NK-92 treated with Interleukin-12 subunit alpha and Interleukin-12 subunit beta, amount 100 ng/mL, for 24 hours (cell line): ENCODE measurements around the gene LYSET.
"Not testable (repeated sequence)": the region's sequence is repeated elsewhere in the genome, so short reads cannot be mapped to it uniquely, and the experiment has no call there.

ENCODE experiments used
- DNase-seq: peaks from one replicate; lab custom pipeline; 2025; lab: John Stamatoyannopoulos, UW

The LYSET gene, protein sequence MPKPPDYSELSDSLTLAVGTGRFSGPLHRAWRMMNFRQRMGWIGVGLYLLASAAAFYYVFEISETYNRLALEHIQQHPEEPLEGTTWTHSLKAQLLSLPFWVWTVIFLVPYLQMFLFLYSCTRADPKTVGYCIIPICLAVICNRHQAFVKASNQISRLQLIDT

DNA sequence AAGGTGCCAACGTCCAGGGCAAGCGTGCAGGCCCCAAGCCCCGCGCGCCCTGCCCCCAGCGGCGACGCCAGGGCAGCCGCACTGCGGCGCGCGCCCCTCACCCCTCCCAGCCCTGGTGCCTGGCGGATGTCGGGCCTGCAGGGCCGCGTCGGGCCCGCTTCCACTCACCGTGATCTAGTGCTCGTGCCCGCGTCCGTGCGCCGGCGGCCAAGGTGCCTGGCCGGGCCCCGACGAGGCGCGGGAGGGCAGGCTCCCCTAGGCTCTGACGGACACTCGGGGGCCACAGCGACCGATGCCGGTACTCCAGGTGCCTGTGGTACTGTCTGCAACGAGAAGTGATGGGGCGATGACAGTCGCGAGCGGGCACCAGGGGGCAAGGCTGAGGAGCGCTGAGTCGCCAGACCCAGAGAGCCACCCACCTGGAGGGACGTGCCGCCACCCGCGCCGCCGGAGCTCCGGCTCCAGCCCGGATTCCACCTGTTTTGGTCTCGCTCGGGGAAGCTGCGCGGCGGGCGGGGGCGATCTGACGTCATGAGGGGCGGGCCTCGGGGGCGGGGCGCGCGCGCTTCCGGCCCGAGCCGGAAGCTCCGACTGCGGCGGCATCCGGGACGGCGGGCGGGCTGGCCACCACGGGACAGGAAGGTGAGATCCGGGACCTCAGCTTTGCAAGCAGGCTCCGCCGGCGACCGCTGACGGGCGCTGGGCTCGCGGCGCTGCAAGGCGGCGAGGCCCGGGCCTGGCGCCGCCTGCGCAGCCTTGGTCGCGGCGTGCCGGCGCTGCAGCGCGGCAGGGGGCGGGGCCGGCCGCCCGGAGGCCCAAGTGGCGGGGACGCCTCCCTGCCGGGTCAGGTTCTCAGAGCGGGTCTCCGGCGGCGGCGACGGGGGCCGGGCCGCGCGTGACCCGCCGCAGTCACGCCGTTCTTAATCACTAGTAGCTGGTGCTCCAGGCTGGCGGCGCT is at the start of gene LYSET, which contains the start of gene MOAP1:
LYSET (plus strand) TSS at position 927 of the 958 bp plus-strand sequence. CDS start 89 bp downstream, outside the sequence.
MOAP1 (minus strand) TSS at position 507 of the 958 bp plus-strand sequence. CDS start 655 bp downstream, outside the sequence.
- peak; percentile 83 for DNase-seq

GRCh38 chr14:93135399-93135798 is 49.7 kb upstream of the LYSET start:
- no peak for DNase-seq

DNA sequence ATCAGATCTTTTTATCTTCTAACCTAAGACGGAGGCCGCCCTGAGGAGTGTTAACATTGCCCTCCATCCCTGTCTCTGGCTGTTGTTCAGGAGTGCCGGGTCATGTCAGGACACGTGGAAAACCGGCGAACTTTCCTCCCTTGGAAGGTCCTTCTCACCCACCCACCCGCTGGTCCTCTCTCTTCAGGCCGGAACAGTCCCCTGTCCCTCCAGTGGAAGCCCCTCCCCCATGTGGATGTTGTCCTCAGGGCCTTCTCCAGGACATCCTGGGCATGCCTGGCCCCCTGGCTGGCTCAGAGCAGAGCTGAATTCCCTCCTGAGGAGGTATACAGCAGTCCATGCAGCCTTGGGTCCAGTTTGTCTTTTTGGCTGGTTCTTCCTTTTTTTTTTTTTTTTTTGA is 49.1 kb upstream of the LYSET start:
- DNase-seq: no peak

DNA sequence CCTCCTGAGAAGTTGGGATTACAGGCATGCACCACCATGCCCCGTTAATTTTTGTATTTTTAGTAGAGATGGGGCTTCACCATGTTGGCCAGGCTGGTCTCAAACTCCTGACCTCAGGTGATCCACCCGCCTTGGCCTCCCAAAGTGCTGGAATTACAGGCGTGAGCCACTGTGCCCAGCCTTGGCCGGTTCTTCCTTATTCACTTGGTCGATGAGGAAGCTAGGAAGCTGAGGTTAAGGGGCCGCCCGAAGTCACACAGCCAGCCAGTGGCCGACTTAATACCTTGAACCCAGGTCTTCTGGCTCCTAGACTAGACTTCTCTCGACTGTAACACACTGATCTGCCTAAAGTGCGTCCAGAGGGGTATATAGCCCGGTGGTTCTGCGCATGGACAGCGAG is 48.6 kb upstream of the LYSET start:
- DNase-seq: not testable (repeated sequence)

GRCh38 chr14:93137864-93138263 is 47.3 kb upstream of the LYSET start:
- no peak for DNase-seq

DNA sequence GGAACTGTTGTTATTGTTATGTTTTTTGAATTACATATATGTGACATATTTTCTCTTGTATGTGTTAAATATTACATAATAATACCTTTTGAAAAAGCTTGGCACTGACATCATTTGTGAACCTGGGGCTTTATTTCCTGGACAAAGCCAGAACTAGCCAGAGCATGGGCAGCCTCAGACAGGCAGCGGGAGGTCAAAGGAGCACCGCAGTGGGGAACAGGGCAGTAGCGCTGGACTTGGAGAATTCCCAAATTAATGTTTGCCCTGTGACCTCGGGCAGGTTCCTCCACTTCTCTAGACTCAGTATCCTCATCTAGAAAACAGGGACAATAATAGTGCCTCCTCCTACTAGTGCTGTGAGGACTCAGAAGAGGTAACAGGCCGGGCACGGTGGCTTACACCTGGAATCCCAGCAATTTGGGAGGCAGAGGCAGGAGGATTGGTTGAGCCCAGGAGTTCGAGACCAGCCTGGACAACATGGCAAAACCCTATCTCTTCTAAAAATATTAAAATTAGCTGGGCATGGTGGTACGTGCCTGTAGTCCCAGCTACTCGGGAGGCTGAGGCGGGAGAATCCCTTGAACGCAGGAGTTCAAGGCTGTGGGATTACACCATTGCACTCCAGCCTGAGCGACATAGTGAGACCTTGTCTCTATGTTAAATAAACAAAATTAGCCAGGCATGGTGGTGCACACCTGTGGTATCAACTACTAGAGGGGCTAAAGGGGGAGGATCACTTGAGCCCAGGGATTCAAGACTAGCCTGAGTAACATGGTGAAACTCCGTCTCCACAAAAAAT is 42.1 kb upstream of the LYSET start:
- DNase-seq: no peak

DNA sequence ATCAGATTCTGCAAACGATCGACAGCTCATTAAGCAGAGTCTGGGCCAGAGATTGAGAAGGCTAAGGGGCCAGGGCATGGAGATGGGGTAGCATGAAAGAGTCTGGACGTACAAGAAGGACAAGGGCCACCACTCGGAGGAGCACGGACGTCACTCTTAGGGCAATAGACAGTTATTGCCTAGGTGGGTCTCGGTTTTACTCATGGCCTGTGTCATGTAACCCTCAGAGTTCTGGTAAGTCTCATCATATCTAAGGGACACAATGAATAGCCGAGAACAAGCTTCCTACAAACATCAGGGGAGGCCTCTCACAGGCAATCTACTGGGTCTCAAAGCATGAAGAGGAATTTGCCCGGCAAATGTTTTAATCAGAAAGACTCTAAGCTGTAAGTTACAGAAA is 39.0 kb upstream of the LYSET start:
- DNase-seq: no peak

DNA sequence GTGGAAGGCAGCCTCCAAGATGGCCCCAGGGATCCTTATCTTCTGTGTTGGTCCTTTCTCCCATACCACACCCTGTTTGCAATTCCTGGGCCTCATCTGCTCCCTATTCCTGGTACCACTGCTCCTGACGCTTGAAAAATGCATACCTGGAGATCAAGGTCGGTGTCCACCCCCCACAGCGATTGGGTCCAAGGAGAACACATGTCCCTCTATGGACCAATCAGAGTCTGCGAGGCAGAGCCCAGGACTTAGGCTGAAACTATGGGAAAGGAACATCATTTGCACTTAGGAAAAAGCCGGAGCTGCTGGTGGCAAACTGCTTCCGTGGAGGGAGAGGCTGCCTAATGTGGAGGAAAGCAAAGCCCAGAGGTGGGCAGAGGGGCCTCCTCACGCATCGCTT is 36.1 kb upstream of the LYSET start:
- DNase-seq: no peak

DNA sequence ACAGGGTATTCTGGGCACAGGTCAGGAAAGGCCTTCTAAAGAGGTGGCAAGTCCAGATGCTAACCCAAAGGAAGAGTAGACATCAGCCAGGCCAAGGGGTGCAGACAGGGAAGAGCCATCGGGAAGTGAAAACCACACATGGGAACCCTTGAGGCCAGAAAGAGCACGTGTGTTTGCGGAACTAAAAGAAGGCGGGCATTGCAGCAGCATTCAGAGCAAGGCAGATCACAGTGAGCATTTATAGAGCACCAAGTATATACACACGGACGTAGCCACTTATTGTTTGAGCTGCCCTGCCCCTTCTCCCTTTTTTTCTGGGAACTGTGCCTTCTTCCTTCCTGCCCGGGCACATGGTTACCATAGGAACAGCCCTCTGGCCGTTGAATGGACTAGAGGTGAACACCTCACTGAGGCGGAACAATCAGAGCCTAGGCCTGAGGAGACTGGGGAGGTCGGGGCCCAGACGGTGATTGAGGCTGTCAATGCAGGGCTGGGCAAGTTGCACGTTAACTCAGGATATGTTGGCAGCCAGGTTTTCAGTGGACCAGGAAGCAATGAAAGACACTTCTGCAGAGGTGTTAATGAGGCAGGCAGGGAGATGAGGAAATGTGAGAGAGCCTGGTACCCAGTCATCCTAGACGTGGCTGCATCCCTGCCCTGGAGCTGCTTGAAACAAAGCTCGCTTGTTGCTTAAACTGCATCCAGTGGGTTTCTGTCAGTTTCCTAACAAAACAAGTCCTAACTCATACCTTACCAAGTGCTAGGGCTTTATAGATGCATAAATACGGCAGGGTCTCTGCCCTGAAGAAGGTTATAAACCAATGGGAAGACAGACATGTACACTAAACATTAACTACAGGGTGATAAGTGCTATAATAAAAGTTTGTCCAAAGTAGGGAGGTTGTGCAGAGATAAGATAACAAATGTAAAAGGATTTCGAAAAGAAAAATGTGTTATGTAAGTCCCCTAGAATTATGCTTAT is 34.6 kb upstream of the LYSET start:
- no peak for DNase-seq

GRCh38 chr14:93153121-93153520 is 32.0 kb upstream of the LYSET start:
- DNase-seq: no peak

- DNase-seq: no peak
Measured at GRCh38 chr14:93155667-93156066, 29.4 kb upstream of the LYSET start.

- DNase-seq: no peak
Measured at GRCh38 chr14:93156693-93157369, 28.3 kb upstream of the LYSET start.

DNA sequence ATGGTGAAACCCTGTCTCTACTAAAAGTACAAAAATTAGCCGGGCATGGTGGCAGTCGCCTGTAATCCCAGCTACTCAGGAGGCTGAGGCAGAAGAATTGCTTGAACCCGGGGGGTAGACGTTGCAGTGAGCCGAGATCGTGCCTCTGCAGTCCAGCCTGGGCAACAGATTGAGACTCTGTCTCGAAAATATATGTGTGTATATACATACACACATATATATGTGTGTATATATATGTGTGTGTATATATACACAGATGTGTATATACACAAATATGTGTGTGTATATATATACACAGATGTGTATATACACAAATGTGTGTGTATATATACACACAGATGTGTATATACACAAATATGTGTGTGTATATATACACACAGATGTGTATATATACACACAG is 26.8 kb upstream of the LYSET start:
- DNase-seq: not testable (repeated sequence)

DNA sequence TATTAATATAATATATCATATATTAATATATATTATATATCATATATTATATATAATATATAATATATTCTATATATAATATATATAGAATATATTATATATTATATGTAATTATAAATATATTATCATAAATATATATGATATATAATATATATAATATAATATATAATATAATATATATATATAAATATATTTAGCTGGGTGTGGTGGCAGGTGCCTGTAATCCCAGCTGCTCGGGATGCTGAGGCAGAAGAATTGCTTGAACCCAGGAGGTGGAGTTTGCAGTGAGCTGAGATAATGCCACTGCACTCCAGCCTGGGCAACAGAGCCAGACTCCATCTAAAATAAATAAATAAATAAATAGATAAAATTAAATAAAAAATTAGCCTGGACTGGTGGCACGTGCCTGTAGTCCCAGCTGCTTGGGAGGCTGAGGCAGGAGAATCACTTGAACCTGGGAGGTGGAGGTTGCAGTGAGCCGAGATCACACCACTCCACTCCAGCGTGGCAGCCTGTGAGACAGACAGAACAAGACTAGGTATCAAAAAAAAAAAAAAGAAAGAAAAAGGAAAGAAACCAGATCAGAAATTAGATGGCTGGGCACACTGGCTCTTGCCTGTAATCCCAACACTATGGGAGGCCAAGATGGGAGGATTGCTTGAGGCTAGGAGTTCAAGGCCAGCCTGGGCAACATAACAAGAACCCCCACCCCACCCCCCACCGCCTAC is 25.3 kb upstream of the LYSET start:
- DNase-seq: not testable (repeated sequence)

DNA sequence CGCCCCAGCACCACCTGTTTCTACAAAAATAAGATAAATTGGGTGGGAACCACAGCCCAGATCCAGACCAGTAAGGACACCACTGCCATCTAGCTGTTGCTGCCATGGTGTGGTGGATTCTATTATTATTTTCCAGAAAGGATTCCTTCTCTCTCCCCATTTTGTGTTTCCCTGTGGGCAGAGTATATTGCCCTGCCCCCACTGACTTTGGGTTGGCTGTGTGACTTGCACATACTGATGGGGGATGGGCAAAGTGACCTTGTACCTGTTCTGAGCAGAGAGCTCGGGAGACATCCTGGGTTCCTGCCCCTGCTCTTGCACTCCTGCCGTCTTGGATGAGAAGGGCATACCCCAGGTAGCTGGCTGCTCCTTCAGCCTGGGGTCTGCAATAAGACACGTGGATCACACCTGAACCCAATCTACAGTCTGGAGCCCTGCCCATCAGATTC is 24.7 kb upstream of the LYSET start:
- no peak for DNase-seq

- no peak for DNase-seq
Measured at GRCh38 chr14:93161411-93161940, 23.6 kb upstream of the LYSET start.

GRCh38 chr14:93163564-93163963 is 21.6 kb upstream of the LYSET start:
- no peak for DNase-seq

DNA sequence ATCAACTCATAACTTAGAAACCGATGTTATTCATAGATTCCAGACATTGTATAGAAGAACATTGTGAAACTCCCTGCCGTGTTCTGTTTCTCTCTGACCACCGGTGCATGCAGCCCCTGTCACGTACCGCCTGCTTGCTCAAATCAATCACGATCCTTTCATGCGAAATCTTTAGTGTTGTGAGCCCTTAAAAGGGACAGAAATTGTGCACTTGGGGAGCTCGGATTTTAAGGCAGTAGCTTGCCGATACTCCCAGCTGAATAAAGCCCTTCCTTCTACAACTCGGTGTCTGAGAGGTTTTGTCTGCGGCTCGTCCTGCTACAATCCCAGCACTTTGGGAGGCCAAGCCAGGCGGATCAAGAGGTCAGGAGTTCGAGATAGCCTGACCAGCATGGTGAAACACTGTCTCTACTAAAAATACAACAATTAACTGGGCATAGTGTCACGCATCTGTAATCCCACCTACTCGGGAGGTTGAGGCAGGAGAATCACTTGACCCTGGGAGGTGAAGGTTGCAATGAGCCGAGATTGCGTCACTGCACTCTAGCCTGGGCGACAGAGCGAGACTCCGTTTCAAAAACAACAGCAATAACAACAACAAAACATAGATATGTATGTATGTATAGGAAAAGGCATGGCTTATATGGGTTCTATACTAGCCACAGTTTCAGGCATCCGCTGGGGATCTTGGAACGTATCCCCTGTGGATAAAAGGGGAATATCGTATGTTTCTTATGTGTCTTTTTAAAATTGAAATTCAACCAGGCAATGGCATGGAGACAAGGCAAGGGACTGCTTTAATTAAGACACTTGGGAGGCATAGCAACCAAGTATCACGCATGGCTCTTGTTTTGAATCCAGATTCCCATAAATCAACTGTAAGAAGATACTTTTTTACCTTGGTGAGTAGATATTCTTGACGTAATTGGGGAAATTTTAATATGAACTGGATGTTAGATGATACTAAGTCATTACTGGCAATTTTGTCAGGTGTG is 19.5 kb upstream of the LYSET start:
- DNase-seq: not testable (repeated sequence)
